NT2/D1 (cell line): ENCODE data around the gene PCDH18.

Experiments
- SUZ12 ChIP-seq: IDR thresholded peaks from 2 replicates; pipeline ENCODE4 v1.6.1; 2011; ENCODE audit not compliant: insufficient read length, insufficient read depth; ENCODE audit errors: extremely low read depth
- YY1 ChIP-seq: IDR thresholded peaks from 2 replicates; pipeline ENCODE4 v1.6.1; 2011; ENCODE audit not compliant: insufficient read length, insufficient read depth
- ZNF274 ChIP-seq: IDR thresholded peaks from 2 replicates; pipeline ENCODE4 v1.6.1; 2011; ENCODE audit warnings: mild to moderate bottlenecking, low read depth, low read length

DNA sequence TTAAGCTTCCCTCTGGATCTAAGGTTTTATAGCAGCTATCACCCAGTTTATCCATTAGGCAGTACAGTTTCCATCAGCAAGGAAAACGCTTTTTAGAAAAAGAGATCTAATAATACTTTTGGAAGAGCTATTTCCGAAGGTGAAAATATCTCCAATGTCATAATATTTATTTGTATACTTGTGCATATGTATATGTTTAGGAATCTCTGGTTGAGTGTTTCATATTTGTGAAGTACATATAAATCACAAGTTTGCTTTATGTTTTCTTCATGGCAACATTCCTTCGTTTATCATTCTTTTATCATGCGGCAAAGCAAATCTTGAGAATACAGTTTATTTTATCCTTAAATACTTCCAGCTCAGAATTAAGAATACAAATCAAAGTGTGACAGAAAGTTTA, 6.2 kb upstream of the PCDH18 start:
- TF ChIP-seq ZNF274 = no peak
- no peak for TF ChIP-seq YY1
- no peak for TF ChIP-seq SUZ12
